ENCODE results near the gene PPM1L. TPM values are rescaled to one million over a fixed set of nuclear protein-coding genes. Genes with fewer than 3 reads are reported as not detected.

Gene PPM1L
- total RNA-seq, 4 donors from 2014 or later: 3.2 to 27.9 (median 16.4) TPM

DNA sequence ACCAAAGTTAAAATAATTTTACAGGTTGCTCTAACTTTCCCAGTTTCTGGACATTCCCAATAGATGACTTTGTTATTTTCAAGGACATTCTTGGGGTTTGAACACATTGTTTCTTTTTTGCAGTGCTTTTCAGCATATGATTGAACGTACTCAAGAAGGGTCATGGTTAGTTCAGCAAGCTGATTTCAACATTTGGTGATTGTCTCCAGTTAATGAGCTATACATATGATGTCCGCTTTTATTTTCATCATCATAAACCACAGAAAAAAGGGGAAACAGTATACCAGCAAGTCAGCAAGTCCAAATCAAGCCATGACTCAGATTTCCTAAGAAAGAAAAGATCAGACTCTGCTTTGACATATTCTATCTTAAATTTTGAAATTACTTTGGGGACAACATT, 279.7 kb downstream of the PPM1L start:
- no peak for DNase-seq
- H3K4me3 ChIP-seq: no peak overlapping the region
- H3K27ac ChIP-seq: no peak overlapping the region

DNA sequence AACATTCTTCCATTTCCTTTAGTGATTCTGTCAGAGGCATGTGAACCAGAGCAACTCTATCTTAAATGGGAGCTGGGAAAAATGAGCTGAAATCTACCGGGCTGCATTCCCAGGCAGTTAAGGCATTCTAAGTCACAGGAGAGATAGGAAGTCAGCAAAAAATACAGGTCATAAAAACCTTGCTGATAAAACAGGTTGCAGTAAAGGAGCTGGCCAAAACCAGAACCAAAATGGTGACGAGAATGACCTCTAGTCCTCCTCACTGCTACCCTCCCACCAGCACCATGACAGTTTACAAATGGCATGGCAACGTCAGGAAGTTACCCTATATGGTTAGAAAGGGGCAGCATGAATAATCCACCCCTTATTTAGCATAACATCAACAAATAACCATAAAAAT, 282.7 kb downstream of the PPM1L start:
- intact Hi-C loops (cut with DNase I; ENCODE audit: low total_unique reads): no loop called here
- DNase-seq: no peak
- no peaks in the 10 kb centered on the region for H3K9me3 ChIP-seq

More for the DNA sequence above, 279.7 kb downstream of the PPM1L start:
- intact Hi-C loops (cut with DNase I; ENCODE audit: low total_unique reads): no loop called here
- no peaks in the 10 kb centered on the region for H3K9me3 ChIP-seq
- no peaks in the 10 kb centered on the region for H3K36me3 ChIP-seq
- H3K4me1 ChIP-seq: no peaks in the 10 kb centered on the region
- TF ChIP-seq POLR2A (IDR thresholded peaks at IDR 0.05): no peak
- TF ChIP-seq, protein P1, sequence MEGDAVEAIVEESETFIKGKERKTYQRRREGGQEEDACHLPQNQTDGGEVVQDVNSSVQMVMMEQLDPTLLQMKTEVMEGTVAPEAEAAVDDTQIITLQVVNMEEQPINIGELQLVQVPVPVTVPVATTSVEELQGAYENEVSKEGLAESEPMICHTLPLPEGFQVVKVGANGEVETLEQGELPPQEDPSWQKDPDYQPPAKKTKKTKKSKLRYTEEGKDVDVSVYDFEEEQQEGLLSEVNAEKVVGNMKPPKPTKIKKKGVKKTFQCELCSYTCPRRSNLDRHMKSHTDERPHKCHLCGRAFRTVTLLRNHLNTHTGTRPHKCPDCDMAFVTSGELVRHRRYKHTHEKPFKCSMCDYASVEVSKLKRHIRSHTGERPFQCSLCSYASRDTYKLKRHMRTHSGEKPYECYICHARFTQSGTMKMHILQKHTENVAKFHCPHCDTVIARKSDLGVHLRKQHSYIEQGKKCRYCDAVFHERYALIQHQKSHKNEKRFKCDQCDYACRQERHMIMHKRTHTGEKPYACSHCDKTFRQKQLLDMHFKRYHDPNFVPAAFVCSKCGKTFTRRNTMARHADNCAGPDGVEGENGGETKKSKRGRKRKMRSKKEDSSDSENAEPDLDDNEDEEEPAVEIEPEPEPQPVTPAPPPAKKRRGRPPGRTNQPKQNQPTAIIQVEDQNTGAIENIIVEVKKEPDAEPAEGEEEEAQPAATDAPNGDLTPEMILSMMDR (IDR thresholded peaks at IDR 0.05): no peak
- no peaks in the 10 kb centered on the region for H3K27me3 ChIP-seq

DNA sequence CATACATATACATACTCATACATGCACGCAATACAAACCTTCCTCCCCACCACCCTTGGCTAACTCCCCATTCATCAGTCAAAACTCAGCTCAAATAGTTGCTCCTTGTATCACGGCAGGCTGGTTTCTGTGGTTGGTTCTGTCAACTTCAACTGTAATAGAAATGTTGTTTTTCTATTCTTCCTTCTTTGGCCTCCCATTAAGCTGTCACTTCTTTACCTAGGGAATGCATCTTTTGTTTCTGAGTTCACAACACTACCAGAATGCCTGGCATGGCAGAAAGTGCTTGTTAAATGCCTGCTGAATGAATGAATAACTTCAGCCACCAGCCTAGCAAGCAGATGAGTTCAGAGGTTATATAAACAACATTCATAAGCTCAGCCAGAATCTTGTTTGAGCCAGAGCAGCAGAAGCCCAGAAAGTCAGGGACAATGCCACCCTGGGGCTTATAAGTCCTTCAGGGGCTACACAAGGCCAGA, 286.0 kb downstream of the PPM1L start:
- no peak overlapping the region for H3K27ac ChIP-seq
- no peak for DNase-seq
- H3K4me3 ChIP-seq: no peak overlapping the region
- no peaks in the 10 kb centered on the region for H3K27me3 ChIP-seq
- H3K36me3 ChIP-seq: no peaks in the 10 kb centered on the region
- H3K4me1 ChIP-seq: no peaks in the 10 kb centered on the region
- no peaks in the 10 kb centered on the region for H3K9me3 ChIP-seq
- no peak for TF ChIP-seq POLR2A (IDR thresholded peaks at IDR 0.05)
- TF ChIP-seq, protein P1 (IDR thresholded peaks at IDR 0.05): no peak
- intact Hi-C loops (cut with DNase I; ENCODE audit: low total_unique reads): no loop called here

More for the DNA sequence above, 282.7 kb downstream of the PPM1L start:
- TF ChIP-seq POLR2A (IDR thresholded peaks at IDR 0.05): no peak
- TF ChIP-seq, protein P1 (IDR thresholded peaks at IDR 0.05): no peak
- H3K4me3 ChIP-seq: no peak overlapping the region
- H3K27ac ChIP-seq: peak overlapping the region in 1 of 2 donors; percentile 2
- H3K27me3 ChIP-seq: no peaks in the 10 kb centered on the region
- H3K4me1 ChIP-seq: no peaks in the 10 kb centered on the region
- no peaks in the 10 kb centered on the region for H3K36me3 ChIP-seq

DNA sequence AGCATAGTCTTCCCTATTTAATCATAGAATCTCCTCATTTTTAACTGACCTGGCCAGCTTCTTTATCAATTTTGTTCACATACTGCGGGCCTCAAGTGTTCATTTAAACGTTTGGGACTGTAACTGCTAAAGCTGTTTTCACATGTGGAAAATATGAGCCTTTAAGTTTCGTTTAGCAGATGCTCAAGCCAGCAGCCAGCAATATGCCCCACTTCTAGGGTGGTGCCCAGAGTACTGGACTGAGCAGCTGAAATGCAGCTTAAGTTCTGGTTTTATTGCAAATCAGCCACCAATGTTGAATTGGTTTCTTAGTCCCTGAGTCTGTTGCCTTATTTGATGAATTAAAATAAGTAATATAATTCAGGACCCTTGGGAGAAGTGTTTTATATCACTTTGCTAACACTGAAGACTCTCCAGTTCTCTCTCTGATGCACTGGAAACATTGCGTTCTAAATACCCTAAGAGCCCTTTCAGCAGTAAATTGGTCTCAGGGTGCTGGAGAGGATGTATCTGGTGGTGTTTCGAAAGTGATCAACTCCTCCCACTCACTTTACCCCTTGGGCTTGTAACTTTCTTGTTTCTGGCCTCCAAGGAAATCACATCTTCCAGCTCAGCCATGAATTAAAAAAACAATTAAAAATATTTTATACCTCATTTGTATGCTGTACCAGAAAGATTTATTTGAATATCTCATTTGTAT, 287.5 kb downstream of the PPM1L start:
- Histone ChIP-seq H3K27ac (no peak overlapping the region), H3K36me3 (no peaks in the 10 kb centered on the region), H3K9me3 (no peaks in the 10 kb centered on the region), H3K27me3 (no peaks in the 10 kb centered on the region), H3K4me3 (no peak overlapping the region), H3K4me1 (no peaks in the 10 kb centered on the region)
- no peak for DNase-seq
- intact Hi-C loops (cut with DNase I; ENCODE audit: low total_unique reads): no loop called here
- TF ChIP-seq POLR2A (IDR thresholded peaks at IDR 0.05): no peak
- TF ChIP-seq, protein P1 (IDR thresholded peaks at IDR 0.05): no peak

DNA sequence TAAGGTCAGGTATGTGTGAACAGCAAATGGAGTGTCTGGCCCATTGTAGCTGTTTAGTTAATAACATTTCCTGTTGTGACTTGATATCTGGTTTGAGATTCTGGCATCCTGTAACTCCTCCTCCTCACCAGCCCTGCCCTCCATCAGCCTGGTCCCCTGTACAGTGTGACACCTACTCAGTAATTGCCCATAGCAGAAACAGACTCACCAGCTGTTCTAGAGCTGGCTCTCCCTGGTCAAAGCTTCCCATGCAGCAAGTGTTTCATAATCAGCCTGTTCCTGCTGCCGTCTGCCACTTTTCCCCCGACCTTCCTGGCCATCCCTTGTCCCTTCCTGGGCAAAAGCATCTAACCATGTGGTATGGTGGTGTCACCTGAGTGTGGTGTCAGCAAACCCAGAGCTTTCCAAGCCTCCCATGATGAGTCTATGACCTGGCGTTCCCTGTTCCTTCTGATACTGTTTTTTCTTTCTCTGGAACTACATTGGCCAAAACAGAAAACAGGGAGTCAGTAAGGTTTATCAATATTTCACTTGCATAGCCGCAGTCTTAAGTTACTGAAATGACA, 293.7 kb downstream of the PPM1L start:
- no peak for DNase-seq
- Histone ChIP-seq H3K4me3 (no peak overlapping the region), H3K27me3 (no peaks in the 10 kb centered on the region), H3K36me3 (no peaks in the 10 kb centered on the region), H3K27ac (no peak overlapping the region), H3K9me3 (no peaks in the 10 kb centered on the region), H3K4me1 (no peaks in the 10 kb centered on the region)
- intact Hi-C loops (cut with DNase I; ENCODE audit: low total_unique reads): no loop called here
- no peak for TF ChIP-seq POLR2A (IDR thresholded peaks at IDR 0.05)
- TF ChIP-seq, protein P1 (IDR thresholded peaks at IDR 0.05): no peak
